Bronchial epithelial cell (primary cell): ENCODE data around the gene ADD1. TPM values are rescaled to one million over a fixed set of nuclear protein-coding genes. Genes with fewer than 3 reads are reported as not detected.

Experiments used
- DNase-seq: peaks from one replicate; pipeline ENCODE4 v3.0.0-alpha.2; 2010; ENCODE audit warnings: low read depth
- FAIRE-seq: peaks from 2 replicates; lab custom pipeline; 2011; peaks lifted over from hg19 to GRCh38; lab: Jason Lieb, UNC
- H3K27me3 ChIP-seq: 2 replicates; pipeline ENCODE4 v1.5.1; 2011; ENCODE audit warnings: low read length; ENCODE audit not compliant: control insufficient read depth, insufficient read depth
- H3K36me3 ChIP-seq: 2 replicates; pipeline ENCODE4 v1.5.1; 2011; ENCODE audit warnings: low read length; ENCODE audit not compliant: control insufficient read depth, insufficient read depth
- H3K4me3 ChIP-seq: 2 replicates; pipeline ENCODE4 v1.5.1; 2011; ENCODE audit warnings: mild to moderate bottlenecking, low read depth, low read length, control low read depth
- total RNA-seq: library from RNA; depleted of rRNA; stranded (reverse); fragments of >200 nt; gene quantifications from 2 replicates; pipeline ENCODE4 v1.2.1, GENCODE V29; 2014
- TF ChIP-seq, protein P1 (sequence below): IDR thresholded peaks from 2 replicates; pipeline ENCODE4 v1.5.1; 2011; ENCODE audit warnings: mild to moderate bottlenecking, moderate library complexity, low read length, control low read depth, inconsistent platforms; ENCODE audit not compliant: insufficient read depth, severe bottlenecking

ADD1 gene
- total RNA-seq, 1 donor from 2014 or later = 71.9 TPM

DNA sequence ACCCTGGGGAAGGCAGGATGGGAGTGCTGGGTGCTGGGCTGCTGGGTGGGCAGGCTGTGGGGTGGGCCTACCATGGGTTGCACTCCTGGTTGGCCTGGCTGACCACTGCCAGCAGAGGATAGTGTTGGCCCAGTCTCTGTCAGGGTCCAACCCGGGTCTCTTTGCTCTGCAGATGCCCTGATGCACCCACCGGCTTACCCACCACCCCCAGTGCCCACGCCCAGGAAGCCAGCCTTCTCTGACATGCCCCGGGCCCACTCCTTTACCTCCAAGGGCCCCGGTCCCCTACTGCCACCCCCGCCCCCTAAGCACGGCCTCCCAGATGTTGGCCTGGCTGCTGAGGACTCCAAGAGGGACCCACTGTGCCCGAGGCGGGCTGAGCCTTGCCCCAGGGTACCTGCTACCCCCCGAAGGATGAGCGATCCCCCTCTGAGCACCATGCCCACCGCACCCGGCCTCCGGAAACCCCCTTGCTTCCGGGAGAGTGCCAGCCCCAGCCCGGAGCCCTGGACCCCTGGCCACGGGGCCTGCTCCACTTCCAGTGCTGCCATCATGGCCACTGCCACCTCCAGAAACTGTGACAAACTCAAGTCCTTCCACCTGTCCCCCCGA, 14.2 kb upstream of the ADD1 start:
- no peak overlapping the region for H3K4me3 ChIP-seq
- H3K36me3 ChIP-seq = peaks cover 63% of the 10 kb centered on the region
- TF ChIP-seq, protein P1, sequence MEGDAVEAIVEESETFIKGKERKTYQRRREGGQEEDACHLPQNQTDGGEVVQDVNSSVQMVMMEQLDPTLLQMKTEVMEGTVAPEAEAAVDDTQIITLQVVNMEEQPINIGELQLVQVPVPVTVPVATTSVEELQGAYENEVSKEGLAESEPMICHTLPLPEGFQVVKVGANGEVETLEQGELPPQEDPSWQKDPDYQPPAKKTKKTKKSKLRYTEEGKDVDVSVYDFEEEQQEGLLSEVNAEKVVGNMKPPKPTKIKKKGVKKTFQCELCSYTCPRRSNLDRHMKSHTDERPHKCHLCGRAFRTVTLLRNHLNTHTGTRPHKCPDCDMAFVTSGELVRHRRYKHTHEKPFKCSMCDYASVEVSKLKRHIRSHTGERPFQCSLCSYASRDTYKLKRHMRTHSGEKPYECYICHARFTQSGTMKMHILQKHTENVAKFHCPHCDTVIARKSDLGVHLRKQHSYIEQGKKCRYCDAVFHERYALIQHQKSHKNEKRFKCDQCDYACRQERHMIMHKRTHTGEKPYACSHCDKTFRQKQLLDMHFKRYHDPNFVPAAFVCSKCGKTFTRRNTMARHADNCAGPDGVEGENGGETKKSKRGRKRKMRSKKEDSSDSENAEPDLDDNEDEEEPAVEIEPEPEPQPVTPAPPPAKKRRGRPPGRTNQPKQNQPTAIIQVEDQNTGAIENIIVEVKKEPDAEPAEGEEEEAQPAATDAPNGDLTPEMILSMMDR = no peak
- FAIRE-seq (no peak), DNase-seq (no peak)
- H3K27me3 ChIP-seq = no peaks in the 10 kb centered on the region

DNA sequence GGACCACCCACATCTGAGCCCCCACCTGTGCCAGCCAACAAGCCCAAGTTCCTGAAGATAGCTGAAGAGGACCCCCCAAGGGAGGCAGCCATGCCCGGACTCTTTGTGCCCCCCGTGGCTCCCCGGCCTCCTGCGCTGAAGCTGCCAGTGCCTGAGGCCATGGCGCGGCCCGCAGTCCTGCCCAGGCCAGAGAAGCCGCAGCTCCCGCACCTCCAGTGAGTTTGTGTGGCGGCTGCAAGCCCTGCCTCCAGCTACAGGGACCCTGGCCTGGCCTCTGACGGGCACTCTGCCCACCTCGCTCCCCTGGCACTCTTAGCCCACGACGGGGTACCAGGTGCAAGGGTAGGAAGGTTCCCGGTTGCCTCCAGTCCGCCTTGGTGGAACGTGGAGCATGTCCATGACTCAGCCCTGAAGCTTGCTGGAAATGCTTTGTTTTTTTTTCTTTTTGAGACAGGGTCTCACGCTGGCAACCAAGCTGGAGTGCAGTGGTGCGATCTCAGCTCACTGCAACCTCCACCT, 13.7 kb upstream of the ADD1 start:
- H3K4me3 ChIP-seq = no peak overlapping the region
- no peaks in the 10 kb centered on the region for H3K27me3 ChIP-seq
- TF ChIP-seq, protein P1 = no peak
- DNase-seq (no peak), FAIRE-seq (no peak)
- H3K36me3 ChIP-seq = peaks cover 61% of the 10 kb centered on the region

DNA sequence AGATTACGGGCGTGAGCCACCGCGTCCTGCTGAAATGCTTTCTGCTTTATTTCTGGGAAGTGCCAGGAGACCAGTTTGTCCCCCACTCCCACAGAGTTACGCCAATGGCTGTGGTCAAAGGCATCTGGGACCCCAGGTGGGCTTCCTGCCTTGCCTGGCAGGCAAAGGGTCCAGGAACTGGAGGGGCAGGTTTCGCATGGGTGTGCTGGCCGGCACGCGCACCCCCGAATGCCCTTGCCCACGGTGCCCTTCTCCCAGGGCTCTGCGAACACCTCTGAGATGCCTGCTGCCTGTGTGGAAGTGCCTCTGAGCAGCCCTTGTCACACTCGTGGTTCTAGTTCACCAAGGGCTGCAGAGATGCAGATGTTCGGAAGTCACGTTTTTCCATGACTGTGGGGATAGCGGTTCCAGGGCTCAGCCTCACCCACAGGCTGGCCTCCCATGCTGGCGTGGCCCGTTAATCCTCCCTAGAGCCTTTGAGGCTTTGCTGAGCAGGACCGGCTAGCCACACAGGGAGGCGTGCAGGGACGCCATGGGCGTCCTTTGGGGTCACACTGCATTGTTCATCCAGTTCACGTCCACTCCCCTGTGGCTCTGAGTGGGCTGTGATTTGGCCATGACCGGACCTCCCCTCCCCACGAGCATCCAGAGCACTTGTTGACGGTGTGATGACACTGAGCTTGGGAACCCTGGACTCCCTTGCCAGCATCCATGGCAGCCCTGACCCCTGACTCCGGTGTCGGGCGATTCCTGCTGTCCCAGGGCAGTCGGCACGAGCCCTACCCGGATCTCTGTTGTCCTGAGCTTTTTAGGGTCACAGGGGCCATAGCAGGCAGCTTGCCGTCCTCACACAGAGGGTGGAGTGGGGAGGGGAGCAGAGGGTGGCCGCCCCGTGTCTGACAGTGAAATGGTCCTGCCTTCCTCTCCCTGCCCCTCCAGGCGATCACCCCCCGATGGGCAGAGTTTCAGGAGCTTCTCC, 12.7 kb upstream of the ADD1 start:
- TF ChIP-seq, protein P1 = no peak
- Histone ChIP-seq H3K4me3 (no peak overlapping the region), H3K27me3 (no peaks in the 10 kb centered on the region), H3K36me3 (peaks cover 59% of the 10 kb centered on the region)
- FAIRE-seq (peak; percentile 18), DNase-seq (no peak)

DNA sequence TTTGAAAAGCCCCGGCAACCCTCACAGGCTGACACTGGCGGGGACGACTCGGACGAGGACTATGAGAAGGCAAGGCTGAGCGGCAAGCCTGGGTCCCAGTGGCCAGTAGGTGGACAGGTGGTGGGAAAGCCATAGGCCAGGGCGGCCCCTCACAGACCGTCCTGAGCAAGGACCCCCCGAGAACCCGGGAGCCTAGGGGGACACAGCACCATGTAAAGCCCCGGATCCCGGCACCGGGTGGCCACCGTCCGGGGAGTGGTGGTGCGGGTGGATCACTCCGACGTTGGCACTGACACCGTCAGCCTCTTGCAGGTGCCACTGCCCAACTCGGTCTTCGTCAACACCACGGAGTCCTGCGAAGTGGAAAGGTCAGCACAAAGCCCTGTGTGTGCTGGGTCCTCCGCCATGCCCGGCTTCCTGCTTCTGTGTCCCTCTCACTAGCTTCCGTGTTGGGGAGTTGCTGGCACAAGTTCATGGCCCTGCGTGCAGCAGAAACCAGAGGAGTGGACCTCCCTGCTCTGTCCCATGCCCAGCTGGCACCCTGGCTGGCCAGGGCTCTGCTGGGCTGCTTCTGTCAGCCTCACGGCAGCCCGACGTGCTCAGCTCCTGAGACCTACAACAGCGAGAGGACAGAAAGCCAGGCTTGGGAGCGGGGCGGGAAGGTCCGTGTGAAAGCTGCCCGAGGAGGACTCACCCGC, 11.9 kb upstream of the ADD1 start:
- no peak overlapping the region for H3K4me3 ChIP-seq
- H3K27me3 ChIP-seq = no peaks in the 10 kb centered on the region
- DNase-seq = no peak
- FAIRE-seq = no peak
- H3K36me3 ChIP-seq = peaks cover 64% of the 10 kb centered on the region
- TF ChIP-seq, protein P1 = no peak

DNA sequence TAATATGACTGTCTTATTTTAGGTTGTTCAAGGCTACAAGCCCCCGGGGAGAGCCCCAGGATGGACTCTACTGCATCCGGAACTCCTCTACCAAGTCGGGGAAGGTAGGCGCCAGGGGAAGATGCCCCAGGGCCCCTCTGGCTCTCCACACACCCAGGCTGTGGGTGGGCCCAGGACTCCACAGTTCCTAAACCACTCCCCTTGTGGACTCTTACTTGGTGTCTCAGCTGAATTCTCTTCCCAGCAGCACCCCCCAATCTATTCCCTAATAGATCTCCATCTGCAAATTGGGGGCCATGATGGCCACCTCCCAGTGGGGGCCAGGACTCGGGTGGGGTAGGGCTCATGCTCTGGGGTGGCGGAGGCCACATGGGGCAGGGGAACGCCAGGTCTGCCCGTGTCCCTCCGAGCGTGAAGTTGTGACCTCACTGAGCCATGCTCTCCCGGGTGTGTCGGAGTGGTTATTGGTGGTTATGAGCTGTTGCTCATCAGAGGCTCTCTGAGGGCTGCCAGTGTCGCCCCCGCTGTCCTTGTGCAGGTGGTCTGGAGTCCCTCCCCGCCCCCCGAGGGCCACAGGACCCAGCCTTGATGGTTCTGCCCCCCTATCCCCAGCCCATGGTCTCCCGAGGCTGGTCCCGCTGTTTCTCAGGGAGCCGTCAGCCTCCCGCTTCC, 11.2 kb upstream of the ADD1 start:
- H3K36me3 ChIP-seq = peaks cover 57% of the 10 kb centered on the region
- H3K27me3 ChIP-seq = no peaks in the 10 kb centered on the region
- FAIRE-seq (no peak), DNase-seq (no peak)
- TF ChIP-seq, protein P1 = no peak
- no peak overlapping the region for H3K4me3 ChIP-seq
